NT2/D1 (cell line): ENCODE results near the gene RPP14.

Experiments used
- SUZ12 ChIP-seq: IDR thresholded peaks from 2 replicates; pipeline ENCODE4 v1.6.1; 2011; ENCODE audit not compliant: insufficient read length, insufficient read depth; ENCODE audit errors: extremely low read depth
- YY1 ChIP-seq: IDR thresholded peaks from 2 replicates; pipeline ENCODE4 v1.6.1; 2011; ENCODE audit not compliant: insufficient read length, insufficient read depth
- ZNF274 ChIP-seq: IDR thresholded peaks from 2 replicates; pipeline ENCODE4 v1.6.1; 2011; ENCODE audit warnings: mild to moderate bottlenecking, low read depth, low read length

GRCh38 chr3:58337190-58337589 lies 31.1 kb downstream of the RPP14 start:
- TF ChIP-seq ZNF274 (no peak), SUZ12 (no peak), YY1 (no peak)
